Vagina (tissue), 2 donors: ENCODE data around the gene CNEP1R1.

Experiments
- CTCF ChIP-seq, 3 experiments: fragments of 450-650 bp in 2 of 3; fragments of 200-600 bp in 1 of 3; sonication (generic) in 1 of 3; IDR thresholded peaks; one replicate each; pipeline ENCODE4 v1.5.1; 2017 to 2019; ENCODE audit warnings: antibody characterized with exemption in 3 of 3, mild to moderate bottlenecking in 2 of 3, moderate library complexity in 2 of 3
- POLR2A ChIP-seq, 2 donors: fragments of 450-650 bp; IDR thresholded peaks; one replicate each; pipeline ENCODE4 v1.6.1; 2017; ENCODE audit warnings: antibody characterized with exemption in 2 of 2, mild to moderate bottlenecking in 2 of 2, moderate library complexity in 2 of 2

- TF ChIP-seq CTCF (IDR thresholded peaks at IDR 0.05) (no peak), POLR2A (IDR thresholded peaks at IDR 0.05) (no peak)
Observed at GRCh38 chr16:50079397-50080140, 54.5 kb downstream of the CNEP1R1 start.
